Middle frontal gyrus (tissue), 1 donor: ENCODE results near the gene APIP.

Source experiments
- DNase-seq: peaks from one replicate; pipeline ENCODE4 v3.0.0-alpha.2; 2015; ENCODE audit warnings: low spot score; ENCODE audit errors: extremely low spot score

Gene APIP

GRCh38 chr11:34844463-34845112 is 71.6 kb downstream of the APIP start:
- no peak for DNase-seq

GRCh38 chr11:34843271-34843670 is 72.9 kb downstream of the APIP start:
- DNase-seq, result no peak

GRCh38 chr11:34840736-34841386 is 75.3 kb downstream of the APIP start:
- no peak for DNase-seq

GRCh38 chr11:34839969-34840368 is 76.2 kb downstream of the APIP start:
- DNase-seq, result no peak

- no peak for DNase-seq
Measured at GRCh38 chr11:34836958-34837856, 79.0 kb downstream of the APIP start.

- DNase-seq, result no peak
Measured at GRCh38 chr11:34833602-34834001, 82.6 kb downstream of the APIP start.
